Fibroblast of lung (primary cell): Measurements from ENCODE around the gene TNS1. TPM values are rescaled to one million over a fixed set of nuclear protein-coding genes. Genes with fewer than 3 reads are reported as not detected.

Experiments used
- DNase-seq, 2 donors: peaks; one replicate each; pipeline versions ENCODE4 v3.0.0 to v3.0.0-alpha.2; 2010; ENCODE audit warnings: low read depth in 2 of 2
- H2AFZ ChIP-seq: 2 replicates; pipeline ENCODE4 v1.5.1; 2012; ENCODE audit warnings: low read length, control low read depth, inconsistent platforms
- H3K27ac ChIP-seq: 2 replicates; pipeline ENCODE4 v1.5.1; 2011; ENCODE audit warnings: low read length, control low read depth; ENCODE audit not compliant: insufficient read depth
- H3K27me3 ChIP-seq: 2 replicates; pipeline ENCODE4 v1.5.1; 2011; ENCODE audit warnings: mild to moderate bottlenecking, low read length; ENCODE audit not compliant: control insufficient read depth, insufficient read depth
- H3K36me3 ChIP-seq: 2 replicates; pipeline ENCODE4 v1.5.1; 2011; ENCODE audit warnings: low read length; ENCODE audit not compliant: control insufficient read depth, insufficient read depth
- H3K4me1 ChIP-seq: 2 replicates; pipeline ENCODE4 v1.5.1; 2011; ENCODE audit warnings: low read length; ENCODE audit not compliant: control insufficient read depth, insufficient read depth; ENCODE audit errors: extremely low read depth
- H3K4me2 ChIP-seq: 2 replicates; pipeline ENCODE4 v1.5.1; 2011; ENCODE audit warnings: low read length, control low read depth; ENCODE audit not compliant: insufficient read depth; ENCODE audit errors: extremely low read depth
- H3K4me3 ChIP-seq, 4 experiments: fragments of 200-600 bp in 1 of 4; sonication (generic) in 1 of 4; replicated peaks in 1 of 4; 2 replicates each; pipeline ENCODE4 v1.5.1; 2011 to 2016; ENCODE audit warnings: low read length in 4 of 4, low read depth in 3 of 4, mild to moderate bottlenecking in 3 of 4, control low read depth in 2 of 4, inconsistent platforms in 1 of 4, mixed read lengths in 1 of 4; ENCODE audit not compliant: insufficient read depth in 1 of 4; ENCODE audit errors: control extremely low read depth in 1 of 4
- H3K79me2 ChIP-seq: 2 replicates; pipeline ENCODE4 v1.5.1; 2012; ENCODE audit warnings: mild to moderate bottlenecking, low read length, inconsistent platforms; ENCODE audit not compliant: control insufficient read depth, insufficient read depth
- H3K9ac ChIP-seq: 2 replicates; pipeline ENCODE4 v1.5.1; 2011; ENCODE audit warnings: mild to moderate bottlenecking, low read length, control low read depth; ENCODE audit not compliant: insufficient read depth
- H3K9me3 ChIP-seq: 2 replicates; pipeline ENCODE4 v1.5.1; 2012; ENCODE audit warnings: low read depth, low read length; ENCODE audit not compliant: control insufficient read depth, insufficient read depth
- H4K20me1 ChIP-seq: 2 replicates; pipeline ENCODE4 v1.5.1; 2011; ENCODE audit warnings: low read length; ENCODE audit not compliant: control insufficient read depth, insufficient read depth; ENCODE audit errors: extremely low read depth
- CTCF ChIP-seq, 2 donors: IDR thresholded peaks in 1 of 2; conservative IDR thresholded peaks in 1 of 2; 1 replicate in 1 of 2; 2 replicates in 1 of 2; pipeline ENCODE4 v1.5.1; 2011 to 2012; ENCODE audit warnings: low read length in 2 of 2, control low read depth in 1 of 2, inconsistent platforms in 1 of 2, low read depth in 1 of 2, mild to moderate bottlenecking in 1 of 2
- EZH2 ChIP-seq: IDR thresholded peaks from 2 replicates; pipeline ENCODE4 v1.5.1; 2012; ENCODE audit warnings: low read length, control low read depth, mild to moderate bottlenecking; ENCODE audit errors: missing control alignments
- polyA plus RNA-seq, 2 donors: library from polyadenylated mRNA; depleted of rRNA in 1 of 2; stranded (reverse) in 1 of 2; unstranded in 1 of 2; fragments of >200 nt; gene quantifications; 2 replicates each; pipeline ENCODE4 v1.2.1, GENCODE V29; 2011 to 2012; ENCODE audit warnings: missing spikeins in 1 of 2
- total RNA-seq: library from RNA; depleted of rRNA; stranded (reverse); fragments of >200 nt; gene quantifications from 2 replicates; pipeline ENCODE4 v1.2.1, GENCODE V29; 2014

Gene TNS1
- total and polyA plus RNA-seq, 2 donors (not counting 1 experiment from before 2014, with no cell fraction given) = 44.4 to 47.1 TPM

DNA sequence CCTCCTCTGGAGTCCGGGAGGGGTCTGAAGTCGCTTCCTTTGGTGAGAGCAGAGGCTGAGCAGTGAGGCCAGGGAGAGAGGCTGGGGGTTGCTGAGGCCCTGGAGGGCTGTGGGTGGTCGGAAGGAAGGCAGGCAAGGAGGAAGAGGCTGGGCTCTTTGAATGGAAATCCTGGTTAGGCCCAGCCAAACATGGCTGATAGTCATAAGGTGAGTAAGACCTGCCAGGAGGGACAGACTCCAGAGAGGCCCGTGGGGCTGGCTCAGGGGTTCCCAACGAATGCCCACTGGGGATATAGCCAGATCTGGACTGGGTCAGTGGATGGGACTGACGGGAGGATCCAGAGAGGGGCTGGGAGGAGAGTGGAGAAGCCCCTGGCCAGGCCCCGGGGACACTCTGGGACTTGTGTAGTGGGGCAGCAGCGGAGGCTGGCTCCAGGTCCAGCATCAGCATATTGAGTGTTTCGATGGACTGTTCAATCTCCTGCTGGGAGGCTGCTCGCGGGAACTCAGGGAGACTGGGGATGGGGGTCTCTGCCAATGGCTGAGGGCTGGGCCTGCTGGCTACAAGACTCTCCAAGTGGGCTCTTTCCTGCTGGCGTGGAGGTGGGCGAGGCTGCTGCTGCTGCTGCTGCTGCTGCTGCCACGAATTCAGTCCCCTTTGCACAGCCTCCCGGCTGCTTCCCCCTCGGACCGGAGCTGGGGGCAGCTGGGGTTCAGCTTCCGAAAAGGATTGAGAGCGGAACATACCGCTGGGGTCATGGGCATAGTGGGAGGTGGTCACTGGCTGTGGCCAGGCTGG, 155.0 kb downstream of the TNS1 start:
- Histone ChIP-seq H3K4me2 (no peak overlapping the region), H2AFZ (no peak overlapping the region), H3K27ac (no peak overlapping the region), H3K4me1 (peaks cover 26% of the 10 kb centered on the region), H3K79me2 (no peaks in the 10 kb centered on the region), H3K36me3 (peaks cover 14% of the 10 kb centered on the region), H4K20me1 (no peaks in the 10 kb centered on the region), H3K9ac (no peak overlapping the region), H3K4me3 (no peak overlapping the region), H3K27me3 (no peaks in the 10 kb centered on the region), H3K9me3 (no peaks in the 10 kb centered on the region)
- TF ChIP-seq CTCF (conservative IDR thresholded peaks at IDR 0.05 in 1 of 2, IDR thresholded peaks at IDR 0.05 in 1 of 2; ENCODE audit: low read depth in 1 of 2, low read length in 2 of 2) (no peak), EZH2 (no peak)
- DNase-seq = no peak

GRCh38 chr2:217847115-217847514, 155.7 kb downstream of the TNS1 start:
- Histone ChIP-seq H3K36me3 (peaks cover 14% of the 10 kb centered on the region), H2AFZ (no peak overlapping the region), H3K4me3 (no peak overlapping the region), H3K79me2 (no peaks in the 10 kb centered on the region), H3K27me3 (no peaks in the 10 kb centered on the region), H3K27ac (no peak overlapping the region), H3K9ac (no peak overlapping the region), H3K4me1 (peaks cover 21% of the 10 kb centered on the region), H3K4me2 (no peak overlapping the region), H4K20me1 (no peaks in the 10 kb centered on the region), H3K9me3 (no peaks in the 10 kb centered on the region)
- TF ChIP-seq EZH2 (no peak), CTCF (conservative IDR thresholded peaks at IDR 0.05 in 1 of 2, IDR thresholded peaks at IDR 0.05 in 1 of 2; ENCODE audit: low read depth in 1 of 2, low read length in 2 of 2) (no peak)
- DNase-seq = no peak

- no peak for DNase-seq
- no peak for TF ChIP-seq EZH2
- no peak for TF ChIP-seq CTCF (conservative IDR thresholded peaks at IDR 0.05 in 1 of 2, IDR thresholded peaks at IDR 0.05 in 1 of 2; ENCODE audit: low read depth in 1 of 2, low read length in 2 of 2)
- H3K4me1 ChIP-seq = peaks cover 17% of the 10 kb centered on the region
- no peaks in the 10 kb centered on the region for H3K79me2 ChIP-seq
- H2AFZ ChIP-seq = no peak overlapping the region
- H3K36me3 ChIP-seq = peaks cover 14% of the 10 kb centered on the region
- H3K9me3 ChIP-seq = no peaks in the 10 kb centered on the region
- H3K27me3 ChIP-seq = no peaks in the 10 kb centered on the region
- no peak overlapping the region for H3K4me3 ChIP-seq
- H3K9ac ChIP-seq = no peak overlapping the region
- H3K27ac ChIP-seq = no peak overlapping the region
- no peaks in the 10 kb centered on the region for H4K20me1 ChIP-seq
- no peak overlapping the region for H3K4me2 ChIP-seq
Observed at GRCh38 chr2:217846321-217846743, 156.5 kb downstream of the TNS1 start.
